ENCODE data around the gene TBATA. TPM values are rescaled to one million over a fixed set of nuclear protein-coding genes. Genes with fewer than 3 reads are reported as not detected.

The TBATA gene
- total RNA-seq, 1 experiment from 2014 or later, result not detected

Other genes with a start within 250 kb of the TBATA start
- gene PRF1, start 182.6 kb downstream of the TBATA start, total RNA-seq (2014; rRNA removed; shearing (Covaris generic)), result not detected in 2 replicates
- gene ADAMTS14, start 112.9 kb downstream of the TBATA start, total RNA-seq (2014; rRNA removed; shearing (Covaris generic)), result 1.1 and 2.4 TPM in 2 replicates
- gene SGPL1, start 30.6 kb upstream of the TBATA start, total RNA-seq (2014; rRNA removed; shearing (Covaris generic)), result 35.0 and 35.1 TPM in 2 replicates
- gene PCBD1, start 103.2 kb upstream of the TBATA start, total RNA-seq (2014; rRNA removed; shearing (Covaris generic)), result 41.1 and 51.1 TPM in 2 replicates